HL-60 (cell line): ENCODE results near the gene ADAMTS20.
"Not testable (repeated sequence)": the region's sequence is repeated elsewhere in the genome, so short reads cannot be mapped to it uniquely, and the experiment has no call there.

Source experiments
- DNase-seq, 2 experiments: peaks; one replicate each; pipeline ENCODE4 v3.0.0-alpha.2; 2010 to 2020; ENCODE audit warnings: low read depth in 1 of 2, low spot score in 1 of 2
- H3K27ac ChIP-seq: fragments of 250-450 bp; sonication (Bioruptor Pico); replicated peaks from 2 replicates; pipeline ENCODE4 v1.5.1; 2020; ENCODE audit warnings: mild to moderate bottlenecking, moderate library complexity
- H3K27me3 ChIP-seq: fragments of 250-450 bp; sonication (Bioruptor Pico); 2 replicates; pipeline ENCODE4 v1.5.1; 2021; ENCODE audit warnings: mild to moderate bottlenecking, moderate library complexity; ENCODE audit not compliant: insufficient read depth, poor library complexity, severe bottlenecking
- H3K4me3 ChIP-seq: replicated peaks from 2 replicates; pipeline ENCODE4 v1.5.1; 2011; ENCODE audit warnings: mild to moderate bottlenecking, control low read depth, low read length; ENCODE audit not compliant: insufficient read depth
- CTCF ChIP-seq: IDR thresholded peaks from one replicate; pipeline ENCODE4 v1.5.1; 2011; ENCODE audit warnings: low read length, control low read depth, inconsistent platforms; ENCODE audit not compliant: insufficient read depth
- GABPA ChIP-seq: IDR thresholded peaks from 2 replicates; pipeline ENCODE4 v1.6.1; 2012; ENCODE audit warnings: low read depth
- POLR2AphosphoS5 ChIP-seq: IDR thresholded peaks from 2 replicates; pipeline ENCODE4 v1.6.1; 2012; ENCODE audit warnings: low read depth
- REST ChIP-seq: IDR thresholded peaks from 2 replicates; pipeline ENCODE4 v1.6.1; 2012; ENCODE audit warnings: low read depth; ENCODE audit not compliant: insufficient replicate concordance
- SPI1 ChIP-seq: IDR thresholded peaks from 2 replicates; pipeline ENCODE4 v1.6.1; 2012; ENCODE audit warnings: low read depth, mild to moderate bottlenecking, borderline replicate concordance

Gene ADAMTS20

DNA sequence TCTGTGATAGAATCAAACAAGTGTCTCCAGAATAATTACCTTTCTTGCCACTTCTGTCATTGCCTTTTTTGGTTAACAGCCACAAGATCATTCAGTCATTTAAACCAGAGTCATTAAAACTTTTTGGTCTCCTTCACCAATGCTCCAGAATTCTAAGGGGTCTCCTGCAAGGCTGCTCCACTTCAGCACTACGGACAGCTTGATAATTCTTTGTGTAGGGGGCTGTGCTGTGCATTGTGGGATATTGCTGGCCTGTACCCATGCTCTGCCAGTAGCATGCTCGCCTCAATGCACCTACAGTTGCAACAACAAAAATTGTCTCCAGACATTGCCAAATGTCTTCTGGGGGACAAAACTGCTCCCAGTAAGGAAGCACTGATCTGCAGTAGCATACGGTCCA lies 7.3 kb downstream of the ADAMTS20 start:
- no peak overlapping the region for H3K4me3 ChIP-seq
- DNase-seq = no peak
- TF ChIP-seq SPI1 (no peak), POLR2AphosphoS5 (no peak), CTCF (no peak), REST (peak; percentile 84), GABPA (no peak)
- no peak overlapping the region for H3K27ac ChIP-seq
- no peaks in the 10 kb centered on the region for H3K27me3 ChIP-seq

DNA sequence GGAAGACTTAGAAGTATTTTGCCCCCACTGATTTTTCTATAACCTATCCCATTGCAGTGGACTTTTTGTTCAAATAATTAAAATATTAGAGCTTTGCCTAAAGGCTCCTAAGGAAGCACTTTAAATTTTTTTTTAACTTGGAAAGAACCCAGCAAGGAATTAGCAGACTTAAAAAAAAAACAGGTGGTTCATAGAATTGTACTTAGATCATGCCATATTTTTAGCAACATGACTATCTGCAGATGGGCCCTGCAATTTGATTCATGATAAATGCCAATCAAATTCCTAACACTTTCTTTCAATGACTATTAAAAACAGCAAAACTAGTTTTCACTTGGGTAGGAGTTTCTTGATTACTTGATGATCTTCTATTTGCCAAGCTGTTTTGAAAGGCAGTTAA lies 11.5 kb downstream of the ADAMTS20 start:
- Histone ChIP-seq H3K27ac (no peak overlapping the region), H3K4me3 (no peak overlapping the region), H3K27me3 (no peaks in the 10 kb centered on the region)
- TF ChIP-seq GABPA (no peak), POLR2AphosphoS5 (no peak), REST (no peak), CTCF (no peak), SPI1 (no peak)
- no peak for DNase-seq

DNA sequence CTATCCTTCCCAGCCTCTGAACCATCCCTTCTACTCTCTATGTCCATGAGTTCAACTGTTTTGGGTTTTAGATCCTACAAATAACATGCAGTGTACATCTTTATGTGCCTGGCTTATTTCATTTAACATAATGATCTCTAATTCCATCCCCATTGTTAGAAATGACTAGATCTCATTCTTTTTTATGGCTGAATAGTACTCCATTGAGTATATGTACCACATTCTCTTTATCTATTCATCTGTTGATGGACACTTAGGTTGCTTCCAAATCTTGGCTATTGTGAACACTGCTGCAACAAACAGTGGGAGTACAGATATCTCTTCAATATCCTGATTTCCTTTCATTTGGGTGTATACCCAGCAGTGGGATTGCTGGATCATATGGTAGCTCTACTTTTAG lies 14.3 kb downstream of the ADAMTS20 start:
- not testable (repeated sequence) for H3K4me3 ChIP-seq, H3K27me3 ChIP-seq, H3K27ac ChIP-seq, DNase-seq

GRCh38 chr12:43516045-43516444 lies 36.0 kb downstream of the ADAMTS20 start:
- no peak overlapping the region for H3K4me3 ChIP-seq
- no peaks in the 10 kb centered on the region for H3K27me3 ChIP-seq
- no peak overlapping the region for H3K27ac ChIP-seq
- TF ChIP-seq CTCF (no peak), SPI1 (no peak), REST (no peak), POLR2AphosphoS5 (no peak)
- DNase-seq = no peak
